ENCODE results near the gene SLC22A25. TPM values are rescaled to one million over a fixed set of nuclear protein-coding genes. Genes with fewer than 3 reads are reported as not detected.

The SLC22A25 gene
- total RNA-seq, 1 experiment from 2014 or later: not detected

DNA sequence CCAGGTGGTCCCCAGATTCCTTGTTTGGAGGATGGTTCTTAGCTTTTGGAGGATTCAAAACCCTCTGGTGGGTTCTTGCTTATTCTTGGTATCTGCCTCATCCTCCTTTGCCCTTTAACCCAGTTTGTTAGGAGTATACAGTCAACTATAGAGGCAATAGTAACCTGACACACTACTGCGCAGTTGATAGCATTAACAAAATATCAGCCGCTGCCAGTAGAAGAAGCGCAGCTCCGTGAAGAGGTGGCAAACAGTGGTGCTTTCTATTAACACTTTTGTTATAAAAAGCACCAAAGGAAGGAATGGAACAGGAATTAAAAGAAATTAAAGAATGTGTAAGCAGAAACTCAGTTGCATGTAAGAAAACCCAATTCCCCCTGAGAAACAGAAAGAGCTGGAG lies 29.3 kb downstream of the SLC22A25 start:
- H2AFZ ChIP-seq (ENCODE audit: low read length): no peak overlapping the region
- H3K27me3 ChIP-seq (ENCODE audit: insufficient read depth, low read length): no peaks in the 10 kb centered on the region
- H3K36me3 Mint-ChIP-seq (ENCODE audit: insufficient read depth in 1 of 3, low read depth in 3 of 3): no peaks in the 10 kb centered on the region
- H3K27me3 Mint-ChIP-seq (ENCODE audit: low read depth): no peaks in the 10 kb centered on the region
- H4K5ac ChIP-seq (ENCODE audit: insufficient read length, low read depth, low read length): no peak overlapping the region
- H3K4me2 ChIP-seq (ENCODE audit: insufficient read depth, insufficient read length, low read length): no peak overlapping the region
- no peak for DNase-seq
- H3K4me1 ChIP-seq (ENCODE audit: insufficient read depth, low read length): no peaks in the 10 kb centered on the region
- H3K18ac ChIP-seq (ENCODE audit: insufficient read length, low read depth, low read length): no peak overlapping the region
- no peaks in the 10 kb centered on the region for H3K4me1 Mint-ChIP-seq
- H2BK20ac ChIP-seq (ENCODE audit: low read depth, low read length, poor library complexity, severe bottlenecking): no peak overlapping the region
- no peak overlapping the region for H2BK5ac ChIP-seq (ENCODE audit: insufficient read length, low read length)
- H3K4me3 Mint-ChIP-seq: no peak overlapping the region
- H3K56ac ChIP-seq (ENCODE audit: insufficient read length, low read depth, low read length): no peak overlapping the region
- H3K79me1 ChIP-seq (ENCODE audit: insufficient read depth, low read depth, low read length, poor library complexity, severe bottlenecking): no peaks in the 10 kb centered on the region
- H3K9me3 Mint-ChIP-seq: peaks cover 0 to 2% of the 10 kb centered on the region in 2 experiments; a peak in 2 of 5 replicates
- no peak overlapping the region for H3T11ph ChIP-seq (ENCODE audit: low read length)
- no peak overlapping the region for H2AK5ac ChIP-seq (ENCODE audit: insufficient read length, low read length)
- H2BK12ac ChIP-seq (ENCODE audit: insufficient read length, low read depth, low read length): no peak overlapping the region
- H4K91ac ChIP-seq (ENCODE audit: insufficient read length, low read depth, low read length): no peak overlapping the region
- no peak overlapping the region for H3K23ac ChIP-seq (ENCODE audit: insufficient read length, low read depth, low read length)
- H3K27ac ChIP-seq (ENCODE audit: insufficient read length, low read depth, low read length): no peak overlapping the region
- H4K20me1 ChIP-seq (ENCODE audit: control insufficient read depth, insufficient read depth, insufficient read length): no peaks in the 10 kb centered on the region
- H2BK15ac ChIP-seq (ENCODE audit: low read depth, low read length): no peak overlapping the region
- no peak for TF ChIP-seq CTCF (conservative IDR thresholded peaks at IDR 0.05)
- no peak overlapping the region for H4K8ac ChIP-seq (replicated peaks; ENCODE audit: insufficient read length, low read depth, low read length)
- H3K23me2 ChIP-seq (ENCODE audit: insufficient read length, low read depth, low read length, poor library complexity, severe bottlenecking): no peaks in the 10 kb centered on the region
- H3K27ac Mint-ChIP-seq: no peak overlapping the region
- H3K4ac ChIP-seq (ENCODE audit: low read depth, low read length): no peak overlapping the region
- H2BK120ac ChIP-seq (ENCODE audit: low read depth, low read length, poor library complexity, severe bottlenecking): no peak overlapping the region
- H3K9ac ChIP-seq (ENCODE audit: extremely low read depth, insufficient read length, low read length): no peak overlapping the region
- H3K14ac ChIP-seq (ENCODE audit: insufficient read depth, low read length): no peak overlapping the region
- WGBS (ENCODE audit: extremely low coverage, insufficient read length, low lambda C conversion rate): no CpG with 5 or more reads among the region's 4 CpGs
- H3K79me2 ChIP-seq (ENCODE audit: insufficient read depth, low read length): no peaks in the 10 kb centered on the region
- no peaks in the 10 kb centered on the region for H3K9me3 ChIP-seq (ENCODE audit: control insufficient read depth, low read depth, low read length)

Data from H9 (cell line).